Panc1 (cell line): ENCODE data around the gene B3GNT3. TPM values are rescaled to one million over a fixed set of nuclear protein-coding genes. Genes with fewer than 3 reads are reported as not detected.

Source experiments
- ATAC-seq: fragments of 200-7000 bp; cut with Tn5 transposase; 2 replicates; pipeline ENCODE4 v1.9.1; 2020; ENCODE audit warnings: mild to moderate bottlenecking, moderate library complexity
- BruUV-seq: library from RNA; stranded (reverse); fragments of 400-500 nt; replicated peaks from 2 replicates; lab custom pipeline; 2021; lab: Mats Ljungman, UMichigan
- CTCF ChIA-PET: fragments of 300-600 bp; sonication (Branson Sonifier 250); formaldehyde crosslinking; loops from one replicate; lab custom pipeline; 2022; ENCODE audit warnings: antibody characterized with exemption; lab: Charles Lee
- POLR2A ChIA-PET: fragments of 300-600 bp; sonication (Branson Sonifier 250); formaldehyde crosslinking; loops from one replicate; lab custom pipeline; 2022; ENCODE audit warnings: antibody characterized with exemption; lab: Charles Lee
- DNase-seq: peaks from one replicate; pipeline ENCODE4 v3.0.0-alpha.2; 2010; ENCODE audit warnings: low read depth, low spot score
- H3K27ac ChIP-seq: 2 replicates; pipeline ENCODE4 v1.5.1; 2011; ENCODE audit warnings: mild to moderate bottlenecking, low read length, inconsistent platforms
- H3K27me3 ChIP-seq: fragments of 200-500 bp; sonication (Bioruptor generic); 2 replicates; pipeline ENCODE4 v1.6.0; 2014; ENCODE audit warnings: low read length, inconsistent platforms; ENCODE audit not compliant: control insufficient read depth, insufficient read depth
- H3K36me3 ChIP-seq: fragments of 200-500 bp; sonication (Bioruptor generic); 2 replicates; pipeline ENCODE4 v1.5.1; 2014; ENCODE audit warnings: inconsistent platforms, mild to moderate bottlenecking, low read length, moderate library complexity; ENCODE audit not compliant: control insufficient read depth, insufficient read depth
- H3K4me1 ChIP-seq: 2 replicates; pipeline ENCODE4 v1.5.1; 2011; ENCODE audit warnings: inconsistent platforms, mild to moderate bottlenecking, low read length, moderate library complexity; ENCODE audit not compliant: control insufficient read depth, insufficient read depth
- H3K4me3 ChIP-seq, 2 experiments: 2 replicates each; pipeline ENCODE4 v1.5.1; 2011 to 2012; ENCODE audit warnings: low read depth in 2 of 2, low read length in 2 of 2, mild to moderate bottlenecking in 2 of 2, inconsistent platforms in 1 of 2, moderate library complexity in 1 of 2
- H3K9me3 ChIP-seq: fragments of 200-500 bp; sonication (Bioruptor generic); 2 replicates; pipeline ENCODE4 v1.5.1; 2014; ENCODE audit warnings: low read depth, mild to moderate bottlenecking, inconsistent platforms, low read length, moderate library complexity; ENCODE audit not compliant: control insufficient read depth, insufficient read depth
- CTCF ChIP-seq: fragments of 450-650 bp; IDR thresholded peaks from 2 replicates; pipeline ENCODE4 v1.5.1; 2017; ENCODE audit warnings: mild to moderate bottlenecking
- POLR2AphosphoS5 ChIP-seq: IDR thresholded peaks from 2 replicates; pipeline ENCODE4 v1.6.1; 2012; ENCODE audit warnings: mild to moderate bottlenecking, low read depth, low read length, moderate library complexity
- REST ChIP-seq, 2 experiments: IDR thresholded peaks; 2 replicates each; pipeline ENCODE4 v1.6.1; 2011 to 2012; ENCODE audit warnings: low read depth in 2 of 2, control low read depth in 1 of 2, low read length in 1 of 2, mild to moderate bottlenecking in 1 of 2, moderate library complexity in 1 of 2; ENCODE audit not compliant: insufficient read depth in 1 of 2
- SIN3A ChIP-seq: IDR thresholded peaks from 2 replicates; pipeline ENCODE4 v1.6.1; 2012; ENCODE audit warnings: low read depth, mild to moderate bottlenecking, low read length, moderate library complexity, borderline replicate concordance; ENCODE audit not compliant: insufficient read depth
- TCF7L2 ChIP-seq: IDR thresholded peaks from 2 replicates; pipeline ENCODE4 v1.6.1; 2011; ENCODE audit warnings: mild to moderate bottlenecking, low read depth, low read length, inconsistent platforms
- in situ Hi-C: cut with HindIII; loops from 2 replicates; pipeline ENCODE4 v1.10.0; 2016; ENCODE audit warnings: low sequenced_read_pairs, low pct_unique_long_range_greater_than_20kb
- intact Hi-C: fragments of 100-400 bp; cut with micrococcal nuclease; formaldehyde crosslinking; loops from one replicate; pipeline ENCODE4 v1.10.0; 2022; ENCODE audit not compliant: unreplicated experiment
- total RNA-seq: library from RNA; stranded (reverse); gene quantifications from one replicate; pipeline ENCODE4 v1.2.1, GENCODE V29; 2021; ENCODE audit not compliant: unreplicated experiment

The B3GNT3 gene
- total RNA-seq, 1 experiment from 2014 or later, result 0.67 TPM

- intact Hi-C loops (no loop called here), in situ Hi-C loops (no loop called here)
- ATAC-seq (peak; percentile 52; the same call in 1 of the 2 replicates), DNase-seq (no peak)
- CTCF ChIA-PET, result interaction anchor here (0.6 kb wide), 1 partner anchor 83 kb away, joined by 10 read pairs; no protein-coding TSS in a partner anchor
- BruUV-seq, result no TSS peak
- H3K4me3 ChIP-seq, result no peak overlapping the region
- H3K36me3 ChIP-seq, result no peaks in the 10 kb centered on the region
- H3K27me3 ChIP-seq, result no peaks in the 10 kb centered on the region
- POLR2A ChIA-PET, result interaction anchor here (0.7 kb wide), 2 partner anchors 300 to 466 kb away, joined by 3 to 4 read pairs; no protein-coding TSS in a partner anchor
- H3K9me3 ChIP-seq, result no peaks in the 10 kb centered on the region
- TF ChIP-seq REST (IDR thresholded peaks at IDR 0.05; ENCODE audit: insufficient read depth in 1 of 2, low read depth in 2 of 2, low read length in 1 of 2) (no peak), TCF7L2 (no peak), POLR2AphosphoS5 (no peak), SIN3A (no peak), CTCF (no peak)
- peaks cover 3% of the 10 kb centered on the region; the same call in 1 of the 2 replicates for H3K4me1 ChIP-seq
- no peak overlapping the region for H3K27ac ChIP-seq
Observed at GRCh38 chr19:17765069-17765618, 29.8 kb upstream of the B3GNT3 start.

- BruUV-seq, result no TSS peak
- ChIA-PET CTCF (interaction anchor here (0.6 to 1.3 kb wide), 9 partner anchors 12 to 358 kb away, joined by 3 to 10 read pairs (median 3); no protein-coding TSS in a partner anchor), POLR2A (interaction anchor here (0.6 kb wide), 1 partner anchor 23 kb away, joined by 3 read pairs; no protein-coding TSS in a partner anchor)
- H3K9me3 ChIP-seq, result no peaks in the 10 kb centered on the region
- no peak for DNase-seq
- TF ChIP-seq POLR2AphosphoS5, result no peak
- TF ChIP-seq TCF7L2, result no peak
- TF ChIP-seq CTCF, result peak; percentile 95
- TF ChIP-seq REST (IDR thresholded peaks at IDR 0.05; ENCODE audit: insufficient read depth in 1 of 2, low read depth in 2 of 2, low read length in 1 of 2), result 0 out of 4 replicates have a peak, but pooled peaks of 1 of the 2 experiments have one; percentile 32
- H3K36me3 ChIP-seq, result no peaks in the 10 kb centered on the region
- H3K27me3 ChIP-seq, result no peaks in the 10 kb centered on the region
- in situ Hi-C loops, result no loop called here
- peak overlapping the region; percentile 25 to 34 for H3K4me3 ChIP-seq
- no peak overlapping the region for H3K27ac ChIP-seq
- peak; percentile 96 for ATAC-seq
- intact Hi-C loops, result no loop called here
- H3K4me1 ChIP-seq, result peaks cover 3% of the 10 kb centered on the region; the same call in 1 of the 2 replicates
Observed at GRCh38 chr19:17766543-17767131, 28.3 kb upstream of the B3GNT3 start.
